ENCODE results near the gene NYAP2. TPM values are rescaled to one million over a fixed set of nuclear protein-coding genes. Genes with fewer than 3 reads are reported as not detected.

Gene NYAP2
- polyA plus RNA-seq, 3 donors = not detected

DNA sequence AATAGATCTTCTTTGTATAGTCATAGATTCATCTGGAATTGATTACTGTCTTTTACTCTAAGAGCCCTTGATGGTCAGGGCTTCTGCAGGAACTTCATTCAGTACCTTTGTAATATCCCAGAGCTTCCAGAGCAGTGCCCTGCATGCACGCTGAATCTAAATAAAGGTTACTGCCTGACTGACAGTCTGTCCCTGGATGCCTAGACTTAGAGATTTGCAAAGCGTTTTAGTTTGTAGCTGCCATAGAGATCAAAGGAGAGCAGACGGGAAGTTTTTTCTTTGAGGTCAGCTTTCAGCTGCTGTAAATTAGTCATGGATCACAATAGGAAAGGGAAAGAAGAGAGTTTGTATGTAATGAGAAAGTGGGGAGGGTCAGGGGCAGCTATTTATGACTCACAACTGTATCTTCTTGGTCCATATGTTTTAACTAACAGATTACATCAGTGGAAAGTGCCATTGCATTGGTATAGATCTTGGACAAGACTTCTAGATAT lies 45.2 kb upstream of the NYAP2 start:
- H3K9me3 ChIP-seq (replicated peaks in 1 of 2; ENCODE audit: control insufficient read depth in 1 of 2, insufficient read depth in 1 of 2, low read length in 2 of 2) = no peaks in the 10 kb centered on the region
- H3K9ac ChIP-seq (ENCODE audit: insufficient read depth, low read length, poor library complexity, severe bottlenecking) = no peak overlapping the region
- no peaks in the 10 kb centered on the region for H3K4me1 ChIP-seq (ENCODE audit: control insufficient read depth in 1 of 2, insufficient read depth in 2 of 2, low read length in 2 of 2)
- 30% methylated on average over 2 of the region's 3 CpGs for WGBS (ENCODE audit: insufficient coverage)
- TF ChIP-seq, protein P1, sequence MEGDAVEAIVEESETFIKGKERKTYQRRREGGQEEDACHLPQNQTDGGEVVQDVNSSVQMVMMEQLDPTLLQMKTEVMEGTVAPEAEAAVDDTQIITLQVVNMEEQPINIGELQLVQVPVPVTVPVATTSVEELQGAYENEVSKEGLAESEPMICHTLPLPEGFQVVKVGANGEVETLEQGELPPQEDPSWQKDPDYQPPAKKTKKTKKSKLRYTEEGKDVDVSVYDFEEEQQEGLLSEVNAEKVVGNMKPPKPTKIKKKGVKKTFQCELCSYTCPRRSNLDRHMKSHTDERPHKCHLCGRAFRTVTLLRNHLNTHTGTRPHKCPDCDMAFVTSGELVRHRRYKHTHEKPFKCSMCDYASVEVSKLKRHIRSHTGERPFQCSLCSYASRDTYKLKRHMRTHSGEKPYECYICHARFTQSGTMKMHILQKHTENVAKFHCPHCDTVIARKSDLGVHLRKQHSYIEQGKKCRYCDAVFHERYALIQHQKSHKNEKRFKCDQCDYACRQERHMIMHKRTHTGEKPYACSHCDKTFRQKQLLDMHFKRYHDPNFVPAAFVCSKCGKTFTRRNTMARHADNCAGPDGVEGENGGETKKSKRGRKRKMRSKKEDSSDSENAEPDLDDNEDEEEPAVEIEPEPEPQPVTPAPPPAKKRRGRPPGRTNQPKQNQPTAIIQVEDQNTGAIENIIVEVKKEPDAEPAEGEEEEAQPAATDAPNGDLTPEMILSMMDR (IDR thresholded peaks at IDR 0.05) = no peak
- Mint-ChIP-seq H3K27me3 (ENCODE audit: low read depth in 3 of 3) (no peaks in the 10 kb centered on the region), H3K4me3 (no peak overlapping the region), H3K36me3 (no peaks in the 10 kb centered on the region), H3K4me1 (no peaks in the 10 kb centered on the region), H3K27ac (no peak overlapping the region), H3K9me3 (peaks cover 0 to 8% (median 2%) of the 10 kb centered on the region in 7 donors)
- no peaks in the 10 kb centered on the region for H3K79me2 ChIP-seq (ENCODE audit: insufficient read depth, low read length)
- H4K20me1 ChIP-seq (ENCODE audit: insufficient read depth, low read length) = no peaks in the 10 kb centered on the region
- DNase-seq = no peak
- H2AFZ ChIP-seq (ENCODE audit: insufficient read depth, low read depth, low read length, poor library complexity, severe bottlenecking) = no peak overlapping the region
- no peaks in the 10 kb centered on the region for H3K27me3 ChIP-seq (ENCODE audit: control insufficient read depth in 2 of 2, insufficient read depth in 2 of 2, low read length in 2 of 2)
- no peak overlapping the region for H3K4me3 ChIP-seq (replicated peaks in 1 of 3; ENCODE audit: low read depth in 2 of 3, low read length in 3 of 3)
- intact Hi-C loops (cut with micrococcal nuclease) = no loop called here
- H3K4me2 ChIP-seq (replicated peaks; ENCODE audit: extremely low read depth, low read length, poor library complexity, severe bottlenecking) = no peak overlapping the region
- no peaks in the 10 kb centered on the region for H3K36me3 ChIP-seq (replicated peaks in 1 of 2; ENCODE audit: control insufficient read depth in 1 of 2, insufficient read depth in 2 of 2, low read length in 2 of 2)
- H3K27ac ChIP-seq (ENCODE audit: low read depth in 1 of 2, low read length in 2 of 2) = no peak overlapping the region

DNA sequence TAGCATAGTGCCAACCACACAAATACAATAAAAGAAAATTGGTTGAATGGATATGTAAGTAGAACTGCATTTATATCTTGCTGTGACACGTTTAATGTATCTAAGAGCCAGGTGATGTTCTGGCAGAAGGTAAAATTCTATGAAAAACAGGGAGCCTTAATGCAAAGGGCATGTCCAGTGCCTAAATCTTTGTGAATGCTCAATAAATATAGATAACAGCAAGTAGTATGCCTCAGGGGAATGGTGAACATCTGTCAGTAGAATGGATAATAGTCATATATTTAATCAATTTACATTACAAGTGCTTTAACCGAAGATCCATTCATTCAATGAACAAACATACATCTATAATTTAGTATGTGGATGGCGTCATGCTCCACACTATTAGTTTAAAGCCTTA lies 43.7 kb upstream of the NYAP2 start:
- no peaks in the 10 kb centered on the region for H3K9me3 ChIP-seq (replicated peaks in 1 of 2; ENCODE audit: control insufficient read depth in 1 of 2, insufficient read depth in 1 of 2, low read length in 2 of 2)
- no peak overlapping the region for H3K9ac ChIP-seq (ENCODE audit: insufficient read depth, low read length, poor library complexity, severe bottlenecking)
- peaks cover 0 to 7% (median 2%) of the 10 kb centered on the region in 7 donors for H3K9me3 Mint-ChIP-seq
- TF ChIP-seq, protein P1 (IDR thresholded peaks at IDR 0.05) = no peak
- no peak overlapping the region for H3K4me3 Mint-ChIP-seq
- H4K20me1 ChIP-seq (ENCODE audit: insufficient read depth, low read length) = no peaks in the 10 kb centered on the region
- H3K4me3 ChIP-seq (replicated peaks in 1 of 3; ENCODE audit: low read depth in 2 of 3, low read length in 3 of 3) = no peak overlapping the region
- no peaks in the 10 kb centered on the region for H3K36me3 ChIP-seq (replicated peaks in 1 of 2; ENCODE audit: control insufficient read depth in 1 of 2, insufficient read depth in 2 of 2, low read length in 2 of 2)
- H3K27ac Mint-ChIP-seq = no peak overlapping the region
- no peak for DNase-seq
- intact Hi-C loops (cut with micrococcal nuclease) = no loop called here
- H3K4me1 Mint-ChIP-seq = no peaks in the 10 kb centered on the region
- WGBS (ENCODE audit: insufficient coverage) = 80% methylated on average over 1 of the region's 3 CpGs
- H3K36me3 Mint-ChIP-seq = no peaks in the 10 kb centered on the region
- no peak overlapping the region for H3K4me2 ChIP-seq (replicated peaks; ENCODE audit: extremely low read depth, low read length, poor library complexity, severe bottlenecking)
- H3K4me1 ChIP-seq (ENCODE audit: control insufficient read depth in 1 of 2, insufficient read depth in 2 of 2, low read length in 2 of 2) = no peaks in the 10 kb centered on the region
- no peaks in the 10 kb centered on the region for H3K27me3 Mint-ChIP-seq (ENCODE audit: low read depth in 3 of 3)
- no peak overlapping the region for H2AFZ ChIP-seq (ENCODE audit: insufficient read depth, low read depth, low read length, poor library complexity, severe bottlenecking)
- no peak overlapping the region for H3K27ac ChIP-seq (ENCODE audit: low read depth in 1 of 2, low read length in 2 of 2)
- no peaks in the 10 kb centered on the region for H3K27me3 ChIP-seq (ENCODE audit: control insufficient read depth in 2 of 2, insufficient read depth in 2 of 2, low read length in 2 of 2)
- H3K79me2 ChIP-seq (ENCODE audit: insufficient read depth, low read length) = no peaks in the 10 kb centered on the region
